HG03354 (cell line): Measurements from ENCODE around the gene CLUH.
"Not testable (repeated sequence)": the region's sequence is repeated elsewhere in the genome, so short reads cannot be mapped to it uniquely, and the experiment has no call there.

Experiments used
- ATAC-seq: cut with Tn5 transposase; IDR thresholded peaks from one replicate; pipeline ENCODE4 v1.9.1; 2021; ENCODE audit warnings: mild to moderate bottlenecking; ENCODE audit not compliant: unreplicated experiment, poor library complexity, severe bottlenecking

The CLUH gene

DNA sequence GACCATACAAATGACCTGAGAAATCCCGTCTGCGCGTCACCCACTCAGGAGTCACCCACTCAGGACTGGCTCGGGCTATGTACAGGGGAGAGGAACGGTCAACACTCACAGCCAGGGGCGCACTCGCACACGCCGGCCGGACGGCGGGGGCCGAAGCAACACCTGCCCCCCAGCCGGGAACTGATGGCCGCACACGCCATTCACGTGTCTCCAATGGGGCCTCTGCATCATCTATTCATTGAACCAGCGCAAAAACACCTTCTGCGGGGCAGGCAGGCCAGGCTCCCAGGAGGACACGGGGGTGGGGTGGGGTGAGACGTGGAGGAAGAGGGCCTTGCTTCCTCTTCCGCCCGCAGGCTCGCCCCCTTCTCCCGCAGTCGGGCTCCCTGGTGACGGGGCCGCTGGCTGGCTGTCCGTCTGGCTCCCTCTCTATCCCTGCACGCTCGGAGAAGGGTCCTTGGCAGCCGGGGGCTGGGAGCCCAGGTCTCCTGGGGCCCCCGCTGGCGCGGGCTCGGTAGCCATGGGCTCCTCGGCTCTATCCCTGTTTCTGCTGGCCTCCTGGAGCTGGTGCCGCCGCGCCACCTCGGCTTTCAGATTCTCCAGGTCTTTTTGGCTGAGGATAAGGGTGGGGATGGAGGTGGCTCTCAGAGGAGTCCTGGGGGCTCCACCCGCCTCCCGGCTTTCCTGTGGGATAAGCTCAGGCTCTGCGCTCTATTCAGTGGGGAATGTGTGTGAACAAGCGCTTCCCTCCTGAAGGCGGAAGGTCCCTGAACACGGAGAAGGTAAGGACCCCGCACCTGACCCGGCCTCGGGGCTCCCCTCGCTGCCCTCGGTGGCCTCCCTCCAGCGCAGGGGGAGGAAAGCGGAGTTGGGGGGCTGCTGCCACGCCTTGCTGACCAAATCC is 21.1 kb downstream of the CLUH start:
- ATAC-seq: no peak

GRCh38 chr17:2689411-2690164 is 22.0 kb downstream of the CLUH start:
- no peak for ATAC-seq

DNA sequence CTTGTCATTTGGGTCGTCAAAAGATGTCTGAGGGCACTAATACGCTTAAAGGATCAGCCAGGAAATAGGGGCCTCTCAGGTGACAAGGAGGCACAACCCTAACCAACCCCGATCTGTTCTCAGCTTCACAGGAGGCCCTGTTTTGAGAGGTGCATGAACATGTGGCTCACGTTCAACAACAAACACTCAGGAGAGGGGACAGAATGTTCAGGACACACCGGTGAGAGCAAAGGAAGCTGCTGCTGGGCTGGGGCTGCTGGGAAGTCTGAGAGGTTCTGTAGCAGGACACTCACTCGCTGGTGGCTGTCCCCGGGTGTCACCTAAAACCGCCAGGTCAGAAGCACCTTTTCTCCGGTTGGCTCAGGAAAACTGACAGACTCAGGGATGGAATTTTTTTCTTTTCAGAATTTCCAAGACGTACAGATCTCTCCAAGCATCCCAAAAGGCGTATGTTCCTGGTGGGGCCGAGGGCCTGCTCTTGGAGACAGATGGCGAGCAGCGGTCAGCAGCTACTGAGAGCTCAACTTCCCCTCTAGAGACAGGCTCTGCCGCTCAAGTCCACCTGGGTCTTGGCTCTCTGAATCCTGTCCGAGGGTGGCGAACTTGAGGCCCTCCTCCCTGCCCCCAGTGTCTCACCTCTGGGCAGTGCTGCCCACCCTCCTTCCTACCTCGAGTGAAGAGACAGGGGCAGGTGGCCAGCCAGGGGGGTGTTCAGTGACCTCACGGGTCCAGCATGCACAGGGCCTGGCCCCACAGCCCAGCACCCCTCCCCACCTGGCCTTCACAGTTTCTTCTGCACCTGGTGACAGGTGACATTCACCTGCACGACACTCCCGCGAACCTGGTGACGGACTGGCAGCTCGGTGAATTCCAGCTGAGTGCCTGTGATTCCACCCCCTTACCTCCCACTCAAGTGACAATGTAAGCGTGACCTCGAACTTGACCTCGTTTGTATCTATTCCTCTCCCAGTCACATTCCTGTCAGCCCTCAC is 22.9 kb downstream of the CLUH start:
- no peak for ATAC-seq

GRCh38 chr17:2687074-2687418 is 24.5 kb downstream of the CLUH start:
- ATAC-seq: no peak

GRCh38 chr17:2685696-2686095 is 25.9 kb downstream of the CLUH start:
- no peak for ATAC-seq

- no peak for ATAC-seq
Observed at GRCh38 chr17:2684549-2684948, 27.0 kb downstream of the CLUH start.

GRCh38 chr17:2683912-2684311 is 27.7 kb downstream of the CLUH start:
- ATAC-seq: no peak

DNA sequence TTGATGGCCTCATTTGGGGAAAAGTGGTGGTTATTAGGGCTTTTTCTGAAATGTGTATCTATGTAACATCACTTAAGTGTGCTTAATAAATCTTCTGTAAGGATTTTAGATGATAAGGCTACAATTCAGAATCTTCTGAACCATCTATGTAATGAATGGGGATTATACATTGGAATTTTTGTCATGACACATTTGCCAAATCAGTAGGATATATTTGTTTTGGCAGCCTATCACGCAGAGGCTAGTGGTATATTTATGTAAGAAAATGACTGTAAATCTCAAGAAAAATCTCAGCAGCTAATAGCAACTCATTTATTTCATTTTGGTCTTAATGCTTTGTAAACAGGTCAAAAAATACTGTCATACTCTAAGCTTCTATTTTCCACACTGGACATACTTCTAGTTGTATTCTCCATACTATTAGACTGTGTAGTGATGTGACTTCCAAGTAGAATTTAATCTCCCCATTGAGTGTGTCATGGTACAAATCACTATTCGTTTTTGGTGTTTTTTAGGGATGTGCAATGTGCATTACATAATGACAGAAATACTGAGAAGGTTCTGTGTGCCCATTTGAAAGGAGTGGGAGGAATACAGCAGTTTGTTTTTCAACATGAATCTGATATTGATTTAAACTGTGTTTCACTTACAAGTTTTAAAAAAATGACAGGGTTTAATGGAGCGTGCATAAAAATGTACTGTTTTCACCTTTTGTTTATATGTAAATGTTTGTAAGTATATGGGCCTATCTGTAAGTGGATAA is 29.2 kb downstream of the CLUH start:
- ATAC-seq: no peak

DNA sequence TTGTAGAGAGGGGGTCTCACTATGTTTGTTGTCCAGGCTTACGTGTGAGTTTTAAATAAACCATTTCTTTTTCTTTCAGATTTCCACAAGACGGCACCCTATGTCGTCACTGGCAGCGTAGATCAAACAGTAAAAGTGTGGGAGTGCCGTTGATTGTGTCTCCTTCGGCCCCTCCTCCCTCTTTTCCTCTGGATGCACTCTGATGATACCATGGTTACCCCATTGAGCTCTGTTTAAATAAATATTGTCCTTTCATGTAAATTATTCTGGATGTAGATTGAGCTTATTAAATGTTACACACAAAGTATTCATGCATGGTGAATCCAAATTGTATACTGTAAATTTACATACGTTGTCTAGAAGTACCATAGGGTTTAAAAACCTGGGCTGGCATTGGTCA is 29.9 kb downstream of the CLUH start:
- ATAC-seq: no peak

- no peak for ATAC-seq
Observed at GRCh38 chr17:2680961-2681360, 30.6 kb downstream of the CLUH start.

DNA sequence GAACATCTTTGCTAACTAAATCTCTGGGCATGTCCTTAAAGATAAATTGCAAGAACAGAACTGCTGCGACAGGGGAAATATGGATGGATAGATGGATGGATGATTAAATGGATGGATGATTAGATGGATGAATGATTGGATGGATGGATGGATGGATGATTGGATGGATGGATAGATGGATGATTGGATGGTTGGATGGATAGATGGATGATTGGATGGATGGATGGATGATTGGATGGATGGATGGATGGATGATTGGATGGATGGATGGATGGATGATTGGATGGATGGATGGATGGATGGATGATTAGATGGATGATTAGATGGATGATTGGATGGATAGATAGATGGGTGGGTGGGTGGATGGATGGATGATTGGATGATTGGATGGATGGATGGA is 32.3 kb downstream of the CLUH start:
- not testable (repeated sequence) for ATAC-seq

DNA sequence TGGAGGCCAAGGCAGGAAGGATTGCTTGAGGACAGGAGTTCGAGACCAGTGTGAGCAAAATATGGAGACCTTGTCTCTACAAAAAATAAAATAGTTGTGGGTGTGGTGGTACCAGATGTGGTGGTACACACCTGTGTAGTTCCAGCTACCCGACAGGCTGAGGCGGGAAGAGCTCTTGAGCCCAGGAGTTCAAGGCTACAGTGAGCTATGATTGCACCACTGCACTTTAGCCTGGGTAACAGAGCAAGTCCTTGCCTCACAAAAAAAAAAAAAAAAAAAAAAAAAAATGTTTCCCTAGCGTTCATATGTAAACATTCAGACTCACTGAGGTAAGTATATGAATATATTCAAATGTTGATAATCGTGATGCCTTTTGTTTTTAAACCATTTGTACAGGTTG is 39.5 kb downstream of the CLUH start:
- ATAC-seq: no peak

- ATAC-seq: not testable (repeated sequence)
Observed at GRCh38 chr17:2660410-2660809, 51.2 kb downstream of the CLUH start.

DNA sequence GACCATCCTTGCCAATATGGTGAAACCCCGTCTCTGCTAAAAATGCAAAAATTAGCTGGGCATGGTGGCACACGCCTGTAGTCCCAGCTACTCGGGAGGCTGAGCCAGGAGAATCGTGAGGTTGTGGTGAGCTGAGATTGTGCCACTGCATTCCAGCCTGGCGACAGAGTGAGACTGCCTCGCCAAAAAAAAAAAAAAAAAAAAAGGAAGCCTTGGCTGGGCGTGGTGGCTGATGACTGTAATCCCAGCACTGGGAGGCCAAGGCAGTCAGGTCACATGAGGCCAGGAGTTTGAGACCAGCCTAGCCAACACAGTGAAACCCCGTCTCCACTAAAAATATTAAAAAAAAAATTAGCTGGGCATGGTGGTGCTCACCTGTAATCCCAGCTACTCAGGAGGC is 52.2 kb downstream of the CLUH start:
- ATAC-seq: not testable (repeated sequence)

GRCh38 chr17:2656283-2656682 is 55.3 kb downstream of the CLUH start:
- ATAC-seq: no peak

DNA sequence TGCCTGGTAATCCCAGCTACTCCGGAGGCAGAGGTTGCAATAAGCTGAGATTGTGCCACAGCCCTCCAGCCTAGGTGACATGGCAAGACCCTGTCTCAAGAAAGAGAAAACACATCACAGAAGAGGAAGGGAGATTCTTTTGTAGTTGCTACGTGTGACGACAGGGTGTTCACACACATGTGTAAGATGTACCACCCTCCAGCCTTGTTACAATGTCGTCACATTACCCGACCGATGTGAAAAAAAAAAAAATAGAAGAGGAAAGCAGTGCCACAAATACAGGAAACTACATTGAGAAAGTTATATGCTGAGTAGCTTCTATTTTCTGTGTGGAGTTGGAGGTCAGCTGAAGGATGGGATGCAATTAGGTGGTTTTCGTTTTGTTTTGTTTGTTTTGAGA is 56.0 kb downstream of the CLUH start:
- no peak for ATAC-seq

DNA sequence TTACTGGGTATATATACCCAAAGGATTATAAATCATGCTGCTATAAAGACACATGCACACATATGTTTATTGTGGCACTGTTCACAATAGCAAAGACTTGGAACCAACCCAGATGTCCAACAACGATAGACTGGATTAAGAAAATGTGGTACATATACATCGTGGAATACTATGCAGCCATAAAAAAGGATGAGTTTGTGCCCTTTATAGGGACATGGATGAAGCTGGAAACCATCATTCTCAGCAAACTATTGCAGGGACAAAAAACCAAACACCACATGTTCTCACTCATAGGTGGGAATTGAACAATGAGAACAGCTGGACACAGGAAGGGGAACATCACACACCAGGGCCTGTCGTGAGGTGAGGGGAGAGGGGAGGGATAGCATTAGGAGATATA is 58.7 kb downstream of the CLUH start:
- ATAC-seq: not testable (repeated sequence)

DNA sequence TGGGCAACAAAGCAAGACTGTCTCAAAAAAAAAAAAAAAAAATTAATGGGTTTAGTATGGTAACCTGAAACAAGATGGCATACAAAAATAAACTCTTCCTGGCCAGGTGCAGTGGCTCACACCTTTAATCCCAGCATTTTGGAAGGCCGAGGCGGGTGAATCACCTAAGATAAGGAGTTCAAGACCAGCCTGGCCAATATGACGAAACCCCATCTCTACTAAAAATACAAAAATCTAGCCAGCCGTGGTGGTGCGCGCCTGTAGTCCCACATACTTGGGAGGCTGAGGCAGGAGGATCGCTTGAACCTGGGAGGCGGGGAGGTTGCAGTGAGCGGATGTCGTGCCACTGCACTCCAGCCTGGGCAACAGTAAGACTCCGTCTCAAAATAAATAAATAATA is 62.4 kb downstream of the CLUH start:
- ATAC-seq: no peak

GRCh38 chr17:2647957-2648356 is 63.6 kb downstream of the CLUH start:
- no peak for ATAC-seq
